Measurements from ENCODE around the gene CX3CR1.

The CX3CR1 gene

GRCh38 chr3:39296197-39297077, 16.6 kb upstream of the CX3CR1 start:
- no peak overlapping the region for H3K9ac ChIP-seq (ENCODE audit: low read length)
- no peaks in the 10 kb centered on the region for H3K9me3 ChIP-seq (replicated peaks; ENCODE audit: insufficient read depth, low read length)
- H3K36me3 ChIP-seq (replicated peaks; ENCODE audit: insufficient read depth, low read length), result no peaks in the 10 kb centered on the region
- no peak for DNase-seq
- H3K79me2 ChIP-seq (ENCODE audit: low read length), result no peaks in the 10 kb centered on the region
- no peak for TF ChIP-seq CTCF (IDR thresholded peaks at IDR 0.05; ENCODE audit: low read length)
- TF ChIP-seq EZH2 (optimal IDR thresholded peaks at IDR 0.05; ENCODE audit: low read depth, low read length), result no peak
- TF ChIP-seq EZH2phosphoT487 (IDR thresholded peaks at IDR 0.05; ENCODE audit: low read length), result no peak
- H3K9me2 ChIP-seq (replicated peaks; ENCODE audit: insufficient read depth, low read length), result no peaks in the 10 kb centered on the region
- H2AFZ ChIP-seq (ENCODE audit: low read length), result no peak overlapping the region
- peaks cover 1% of the 10 kb centered on the region; the same call in 1 of the 2 replicates for H3F3A ChIP-seq (ENCODE audit: insufficient read depth, low read length)
- H3K4me2 ChIP-seq (ENCODE audit: low read depth, low read length), result no peak overlapping the region
- no peak overlapping the region for H3K27ac ChIP-seq (ENCODE audit: low read length)
- H3K4me3 ChIP-seq (ENCODE audit: low read length), result no peak overlapping the region
- H4K20me1 ChIP-seq (ENCODE audit: insufficient read depth, low read length), result no peaks in the 10 kb centered on the region
- peaks cover 3% of the 10 kb centered on the region; the same call in 1 of the 2 replicates for H3K4me1 ChIP-seq (ENCODE audit: low read length)
- no peaks in the 10 kb centered on the region for H3K27me3 ChIP-seq (replicated peaks; ENCODE audit: insufficient read depth, low read length)

- no peak overlapping the region for H3K4me3 ChIP-seq (ENCODE audit: low read length)
- no peak overlapping the region for H3K9ac ChIP-seq (ENCODE audit: low read length)
- no peaks in the 10 kb centered on the region for H3K9me2 ChIP-seq (replicated peaks; ENCODE audit: insufficient read depth, low read length)
- H3F3A ChIP-seq (ENCODE audit: insufficient read depth, low read length), result peaks cover 4% of the 10 kb centered on the region; the same call in 1 of the 2 replicates
- DNase-seq, result no peak
- H3K4me1 ChIP-seq (ENCODE audit: low read length), result peaks cover 7% of the 10 kb centered on the region
- no peak overlapping the region for H2AFZ ChIP-seq (ENCODE audit: low read length)
- no peaks in the 10 kb centered on the region for H3K27me3 ChIP-seq (replicated peaks; ENCODE audit: insufficient read depth, low read length)
- no peak for TF ChIP-seq EZH2phosphoT487 (IDR thresholded peaks at IDR 0.05; ENCODE audit: low read length)
- no peak for TF ChIP-seq CTCF (IDR thresholded peaks at IDR 0.05; ENCODE audit: low read length)
- TF ChIP-seq EZH2 (optimal IDR thresholded peaks at IDR 0.05; ENCODE audit: low read depth, low read length), result no peak
- no peaks in the 10 kb centered on the region for H3K79me2 ChIP-seq (ENCODE audit: low read length)
- no peaks in the 10 kb centered on the region for H4K20me1 ChIP-seq (ENCODE audit: insufficient read depth, low read length)
- H3K9me3 ChIP-seq (replicated peaks; ENCODE audit: insufficient read depth, low read length), result no peaks in the 10 kb centered on the region
- no peak overlapping the region for H3K4me2 ChIP-seq (ENCODE audit: low read depth, low read length)
- H3K27ac ChIP-seq (ENCODE audit: low read length), result no peak overlapping the region
- H3K36me3 ChIP-seq (replicated peaks; ENCODE audit: insufficient read depth, low read length), result no peaks in the 10 kb centered on the region
These were observed 15.4 kb upstream of the CX3CR1 start for GRCh38 chr3:39295184-39295775.

GRCh38 chr3:39294446-39295183, 14.8 kb upstream of the CX3CR1 start:
- Histone ChIP-seq H3K4me3 (ENCODE audit: low read length) (no peak overlapping the region), H3K9me3 (replicated peaks; ENCODE audit: insufficient read depth, low read length) (no peaks in the 10 kb centered on the region), H3K4me2 (ENCODE audit: low read depth, low read length) (no peak overlapping the region), H3K36me3 (replicated peaks; ENCODE audit: insufficient read depth, low read length) (no peaks in the 10 kb centered on the region), H3F3A (ENCODE audit: insufficient read depth, low read length) (peaks cover 11% of the 10 kb centered on the region; the same call in 1 of the 2 replicates), H2AFZ (ENCODE audit: low read length) (no peak overlapping the region), H4K20me1 (ENCODE audit: insufficient read depth, low read length) (no peaks in the 10 kb centered on the region), H3K9ac (ENCODE audit: low read length) (no peak overlapping the region), H3K27me3 (replicated peaks; ENCODE audit: insufficient read depth, low read length) (no peaks in the 10 kb centered on the region), H3K4me1 (ENCODE audit: low read length) (peaks cover 14% of the 10 kb centered on the region), H3K27ac (ENCODE audit: low read length) (no peak overlapping the region), H3K79me2 (ENCODE audit: low read length) (no peaks in the 10 kb centered on the region), H3K9me2 (replicated peaks; ENCODE audit: insufficient read depth, low read length) (no peaks in the 10 kb centered on the region)
- no peak for DNase-seq
- TF ChIP-seq EZH2phosphoT487 (IDR thresholded peaks at IDR 0.05; ENCODE audit: low read length) (no peak), EZH2 (optimal IDR thresholded peaks at IDR 0.05; ENCODE audit: low read depth, low read length) (no peak), CTCF (IDR thresholded peaks at IDR 0.05; ENCODE audit: low read length) (no peak)
